A673 (cell line): ENCODE results near the gene LHB.

Experiments
- EZH2 ChIP-seq: fragments of 200-600 bp; sonication (generic); IDR thresholded peaks from 2 replicates; pipeline ENCODE4 v1.6.1; 2017; ENCODE audit warnings: borderline replicate concordance, low read depth, mild to moderate bottlenecking, mixed read lengths, antibody characterized with exemption, low read length; ENCODE audit not compliant: poor library complexity, severe bottlenecking
- TF ChIP-seq, protein P1 (sequence below): fragments of 300-800, 200-600 bp; sonication (generic); conservative IDR thresholded peaks from 2 replicates; pipeline ENCODE4 v1.5.1; 2017; ENCODE audit warnings: low read depth, mild to moderate bottlenecking, antibody characterized with exemption, low read length, moderate library complexity, mixed read lengths

DNA sequence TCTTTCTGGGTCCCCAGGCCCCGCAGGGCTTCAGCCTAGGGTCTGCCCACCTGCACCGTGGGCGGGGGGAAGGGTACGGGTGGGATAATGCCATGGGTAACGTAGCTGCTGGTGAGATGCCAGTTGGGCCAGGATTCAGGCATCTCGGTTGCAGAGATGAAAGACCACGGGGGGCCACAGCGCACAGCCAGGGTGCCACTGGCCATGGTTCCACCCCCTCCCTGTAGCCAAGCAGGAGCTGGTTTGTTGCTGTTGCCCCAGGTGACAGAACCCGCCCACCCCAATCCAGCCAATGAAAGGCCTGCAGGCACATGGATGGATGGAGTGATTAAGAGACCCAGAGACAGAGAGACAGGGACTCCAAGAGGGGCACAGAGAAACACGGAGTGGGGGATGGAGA lies 41.7 kb upstream of the LHB start:
- no peak for TF ChIP-seq EZH2
- TF ChIP-seq, protein P1, sequence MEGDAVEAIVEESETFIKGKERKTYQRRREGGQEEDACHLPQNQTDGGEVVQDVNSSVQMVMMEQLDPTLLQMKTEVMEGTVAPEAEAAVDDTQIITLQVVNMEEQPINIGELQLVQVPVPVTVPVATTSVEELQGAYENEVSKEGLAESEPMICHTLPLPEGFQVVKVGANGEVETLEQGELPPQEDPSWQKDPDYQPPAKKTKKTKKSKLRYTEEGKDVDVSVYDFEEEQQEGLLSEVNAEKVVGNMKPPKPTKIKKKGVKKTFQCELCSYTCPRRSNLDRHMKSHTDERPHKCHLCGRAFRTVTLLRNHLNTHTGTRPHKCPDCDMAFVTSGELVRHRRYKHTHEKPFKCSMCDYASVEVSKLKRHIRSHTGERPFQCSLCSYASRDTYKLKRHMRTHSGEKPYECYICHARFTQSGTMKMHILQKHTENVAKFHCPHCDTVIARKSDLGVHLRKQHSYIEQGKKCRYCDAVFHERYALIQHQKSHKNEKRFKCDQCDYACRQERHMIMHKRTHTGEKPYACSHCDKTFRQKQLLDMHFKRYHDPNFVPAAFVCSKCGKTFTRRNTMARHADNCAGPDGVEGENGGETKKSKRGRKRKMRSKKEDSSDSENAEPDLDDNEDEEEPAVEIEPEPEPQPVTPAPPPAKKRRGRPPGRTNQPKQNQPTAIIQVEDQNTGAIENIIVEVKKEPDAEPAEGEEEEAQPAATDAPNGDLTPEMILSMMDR: no peak
